GM18498 (cell line): Measurements from ENCODE around the gene UBE2F.
"Not testable (repeated sequence)": the region's sequence is repeated elsewhere in the genome, so short reads cannot be mapped to it uniquely, and the experiment has no call there.

Experiments used
- ATAC-seq: cut with Tn5 transposase; IDR thresholded peaks from one replicate; pipeline ENCODE4 v1.9.1; 2021; ENCODE audit warnings: mild to moderate bottlenecking, moderate library complexity; ENCODE audit not compliant: unreplicated experiment

The UBE2F gene

DNA sequence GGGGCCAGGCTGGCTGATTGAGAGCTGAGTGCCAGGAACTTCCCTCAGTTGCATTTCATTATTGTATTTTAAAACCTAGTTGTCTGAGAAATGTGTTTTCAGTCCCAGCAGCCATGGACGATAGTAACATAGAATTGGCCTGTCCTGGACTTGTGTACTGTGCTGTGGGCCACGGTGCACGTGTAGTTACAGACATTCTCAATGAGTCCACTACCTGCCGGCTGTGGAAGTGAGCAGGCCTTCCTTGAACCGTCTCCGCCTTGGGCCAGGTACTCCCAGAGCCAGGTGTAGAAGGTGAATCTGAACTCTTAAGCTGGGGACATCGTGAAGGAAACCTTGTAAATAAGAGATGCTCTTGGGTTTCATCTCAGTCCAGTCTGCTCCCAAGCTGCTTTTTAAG, 47.0 kb downstream of the UBE2F start:
- ATAC-seq, result no peak

- ATAC-seq, result no peak
These were observed 48.9 kb downstream of the UBE2F start for GRCh38 chr2:238015705-238016104.

DNA sequence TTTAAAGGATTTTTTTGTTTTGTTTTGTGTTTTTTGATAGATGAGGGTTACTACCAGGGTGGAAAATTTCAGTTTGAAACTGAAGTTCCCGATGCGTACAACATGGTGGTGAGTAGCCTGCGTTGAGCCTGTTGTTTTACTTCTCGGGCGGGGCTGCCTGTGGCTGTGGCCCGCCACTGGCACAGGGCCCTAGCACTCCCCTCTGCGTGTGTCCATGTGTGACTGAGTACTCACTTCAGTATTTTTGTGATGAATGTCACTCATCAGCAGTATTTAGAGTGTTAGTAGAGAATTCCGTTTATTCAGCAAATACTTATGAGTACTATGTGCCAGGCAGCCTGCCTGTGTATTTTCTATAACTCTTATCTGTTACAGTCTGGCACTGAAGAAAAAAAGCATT, 49.7 kb downstream of the UBE2F start:
- ATAC-seq, result no peak

GRCh38 chr2:238019962-238020361, 53.1 kb downstream of the UBE2F start:
- ATAC-seq, result no peak

DNA sequence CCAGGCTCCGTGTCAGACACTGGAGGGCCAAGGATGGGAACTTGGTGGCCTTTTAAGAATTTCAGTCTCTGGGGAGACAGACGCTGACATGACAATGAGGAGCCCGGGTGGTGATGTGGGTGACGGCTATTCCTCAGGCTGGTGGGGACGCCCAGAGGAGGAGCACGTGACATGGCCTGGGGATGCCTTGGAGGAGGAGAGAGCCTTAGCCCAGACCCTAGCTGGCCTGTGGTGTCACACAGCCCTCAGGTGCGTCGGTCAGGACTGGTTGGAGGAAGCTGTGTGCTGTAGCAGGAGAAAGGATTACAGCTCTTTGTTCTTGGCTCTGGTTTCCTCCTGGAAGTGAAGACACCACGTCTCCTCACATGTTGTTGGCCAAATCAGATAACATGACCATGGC, 54.0 kb downstream of the UBE2F start:
- no peak for ATAC-seq

GRCh38 chr2:238021327-238021726, 54.5 kb downstream of the UBE2F start:
- no peak for ATAC-seq

DNA sequence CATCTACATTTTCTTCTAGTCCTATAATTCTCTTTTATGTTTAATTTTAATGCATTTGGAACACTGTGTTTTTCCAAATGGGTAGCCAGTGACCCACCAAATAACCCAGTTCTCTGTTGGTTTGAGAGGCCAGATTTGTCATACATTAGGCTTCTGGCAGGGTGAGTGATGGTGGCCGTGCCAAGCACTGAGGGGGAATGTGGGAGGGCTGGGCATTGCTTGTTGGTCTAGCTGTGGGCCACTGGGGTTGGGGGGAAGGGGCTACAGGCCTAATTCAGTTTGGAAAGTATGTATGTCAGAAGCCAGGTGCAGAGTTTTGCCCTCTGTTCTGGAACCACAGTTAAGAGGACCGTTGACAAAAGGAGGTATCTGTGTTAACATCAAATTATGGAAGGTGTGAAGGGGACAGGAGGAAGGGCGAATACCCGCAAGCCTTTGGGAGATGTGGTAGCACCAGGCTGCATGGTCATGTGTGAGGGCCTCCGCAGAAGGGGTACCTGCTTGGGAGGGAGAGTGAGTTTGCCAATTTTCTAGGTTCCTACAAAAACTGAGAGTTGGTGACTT, 55.9 kb downstream of the UBE2F start:
- no peak for ATAC-seq

- no peak for ATAC-seq
These were observed 56.8 kb downstream of the UBE2F start for GRCh38 chr2:238023608-238024007.

DNA sequence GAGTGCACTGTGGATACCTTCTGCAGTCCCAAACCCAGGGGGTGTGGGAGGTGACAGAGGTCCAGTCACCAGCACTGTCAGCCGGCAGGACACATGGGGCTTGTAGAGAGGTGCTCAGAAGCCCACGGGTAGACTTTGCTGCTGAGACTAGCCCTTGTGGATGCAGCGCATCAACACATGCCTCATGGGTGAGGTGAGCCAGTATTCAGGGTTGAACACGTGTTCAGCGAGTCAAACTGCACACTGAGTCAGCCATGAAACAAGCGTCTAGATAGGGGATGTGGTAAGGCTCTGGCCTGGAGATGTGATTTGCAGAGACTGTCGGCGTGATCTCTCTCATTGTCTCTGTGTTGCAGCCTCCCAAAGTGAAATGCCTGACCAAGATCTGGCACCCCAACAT, 58.2 kb downstream of the UBE2F start:
- no peak for ATAC-seq

DNA sequence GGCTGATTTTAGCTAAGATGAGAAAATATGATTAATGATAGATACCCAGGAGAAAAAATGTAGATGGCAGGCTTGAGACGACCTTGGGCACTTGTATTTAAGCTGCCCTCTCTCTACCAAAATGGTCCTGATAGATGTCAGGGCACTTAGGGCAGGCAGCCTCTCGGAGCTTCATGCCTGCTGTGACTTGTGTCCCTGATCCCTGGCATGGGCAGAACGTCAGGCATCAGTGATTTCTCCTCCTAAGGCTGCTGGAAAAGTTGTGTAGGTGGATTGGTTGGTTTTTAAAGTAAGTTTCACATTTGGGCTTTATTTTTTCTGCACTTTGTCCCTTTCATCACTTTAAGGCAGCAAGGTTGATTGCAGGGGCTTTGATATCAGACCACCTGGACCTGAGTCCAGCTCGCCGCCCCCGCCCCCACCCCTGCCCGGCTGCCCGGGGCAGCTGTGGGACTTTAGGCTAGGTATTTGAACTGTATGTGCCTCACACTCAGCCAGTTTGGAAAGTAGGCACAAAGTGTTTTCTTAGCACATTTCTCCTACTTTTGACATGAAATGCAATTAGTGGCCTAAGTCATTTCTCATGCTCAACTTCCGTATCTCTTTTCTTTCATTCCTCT, 59.0 kb downstream of the UBE2F start:
- ATAC-seq, result no peak

- ATAC-seq, result no peak
These were observed 60.2 kb downstream of the UBE2F start for GRCh38 chr2:238027058-238027457.

GRCh38 chr2:238027591-238028415, 61.0 kb downstream of the UBE2F start:
- no peak for ATAC-seq

DNA sequence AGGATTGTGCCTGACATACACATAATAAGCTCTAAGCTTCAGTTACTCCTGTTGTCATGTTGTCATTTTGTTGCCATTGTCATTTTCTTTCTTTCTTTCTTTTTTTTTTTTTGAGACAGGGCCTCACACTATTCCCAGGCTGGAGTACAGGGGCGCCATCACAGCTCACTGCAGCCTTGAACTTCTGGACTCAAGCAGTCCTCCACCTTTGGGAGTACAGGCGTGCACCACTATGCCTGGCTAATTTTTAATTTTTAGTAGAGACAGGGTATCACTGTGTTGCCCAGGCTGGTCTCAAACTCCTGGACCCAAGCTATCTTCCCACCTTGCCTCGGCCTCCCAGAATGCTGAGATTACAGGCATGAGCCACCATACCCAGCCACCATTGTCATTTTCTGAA, 63.0 kb downstream of the UBE2F start:
- no peak for ATAC-seq

DNA sequence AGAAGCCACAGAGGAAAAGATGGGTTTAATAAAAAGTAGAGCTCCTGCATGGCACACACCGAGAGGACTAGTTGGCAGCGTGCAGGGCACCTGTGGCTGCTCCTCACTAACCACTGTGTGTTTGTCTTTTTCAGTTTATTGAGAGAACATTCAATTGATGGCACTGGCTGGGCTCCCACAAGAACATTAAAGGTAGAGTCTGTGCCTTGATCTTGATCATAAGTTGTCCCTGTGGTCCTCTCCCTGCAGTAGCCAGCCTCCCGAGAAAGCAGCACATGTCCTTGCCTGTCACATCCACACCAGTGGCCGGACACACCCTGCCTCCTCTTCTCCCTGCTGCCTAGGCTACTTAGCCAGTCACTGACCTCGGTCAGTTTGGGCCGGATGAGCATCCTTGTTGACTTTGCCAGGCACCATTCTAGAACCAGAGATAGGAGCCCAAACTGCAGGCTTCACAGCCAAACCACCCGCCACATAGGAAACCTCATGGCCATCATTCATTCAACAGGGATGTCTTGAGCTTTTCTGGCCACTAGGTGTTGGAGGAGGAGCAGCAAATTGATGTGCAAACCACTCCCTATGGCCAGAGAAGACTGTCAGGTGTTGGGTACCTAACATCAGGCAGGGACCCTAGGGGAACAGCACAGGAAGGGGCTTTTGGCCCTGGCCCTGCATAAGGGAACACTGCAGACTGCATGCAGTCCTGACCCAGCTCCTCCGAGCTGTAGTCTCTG, 63.8 kb downstream of the UBE2F start:
- ATAC-seq, result no peak

DNA sequence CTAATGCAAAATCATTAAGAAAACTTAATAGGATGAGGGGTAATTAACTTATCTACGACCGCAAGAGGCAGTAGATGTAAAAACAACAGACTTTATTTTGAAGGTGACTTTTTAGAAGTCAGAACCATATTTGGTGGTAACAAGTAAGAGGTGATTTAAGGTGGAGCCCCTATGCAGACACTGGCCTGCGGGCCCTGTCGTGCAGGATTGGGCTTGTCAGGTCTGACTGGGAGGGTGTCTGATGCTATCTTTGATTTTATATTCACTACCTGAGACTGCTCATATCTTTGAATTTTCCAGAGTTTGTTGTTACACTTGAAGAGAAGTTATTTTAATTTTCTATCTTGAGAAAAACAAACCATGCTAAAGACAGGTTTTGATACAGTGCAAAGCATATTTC, 64.9 kb downstream of the UBE2F start:
- no peak for ATAC-seq

DNA sequence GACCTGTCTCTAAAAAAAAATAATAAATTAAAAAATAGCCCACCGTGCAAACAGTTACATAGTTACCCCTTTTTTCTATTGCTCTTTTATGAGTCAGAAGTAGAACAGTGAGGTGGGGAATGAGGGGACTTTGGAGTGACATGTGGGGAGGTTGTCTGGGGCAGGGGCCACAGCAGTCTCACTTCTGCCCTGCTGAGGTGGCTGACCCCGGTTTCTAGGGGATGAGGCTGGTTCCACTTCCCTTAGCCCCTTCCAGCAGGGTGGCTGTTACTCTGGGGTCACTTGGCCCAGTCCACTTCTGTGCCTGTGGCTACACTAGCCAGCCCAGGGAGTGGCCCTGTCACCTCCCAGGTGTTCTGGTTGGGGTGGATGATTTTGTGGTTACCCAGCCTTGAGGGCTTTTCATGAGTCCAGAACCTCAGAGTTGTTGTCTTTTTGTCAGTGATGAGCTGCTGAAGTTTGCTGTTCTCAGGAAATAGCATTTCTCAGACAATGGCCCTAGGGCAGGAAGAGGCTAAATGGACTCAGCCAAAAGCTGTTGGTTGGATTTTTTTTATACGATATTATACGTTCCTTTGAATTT, 66.0 kb downstream of the UBE2F start:
- no peak for ATAC-seq

DNA sequence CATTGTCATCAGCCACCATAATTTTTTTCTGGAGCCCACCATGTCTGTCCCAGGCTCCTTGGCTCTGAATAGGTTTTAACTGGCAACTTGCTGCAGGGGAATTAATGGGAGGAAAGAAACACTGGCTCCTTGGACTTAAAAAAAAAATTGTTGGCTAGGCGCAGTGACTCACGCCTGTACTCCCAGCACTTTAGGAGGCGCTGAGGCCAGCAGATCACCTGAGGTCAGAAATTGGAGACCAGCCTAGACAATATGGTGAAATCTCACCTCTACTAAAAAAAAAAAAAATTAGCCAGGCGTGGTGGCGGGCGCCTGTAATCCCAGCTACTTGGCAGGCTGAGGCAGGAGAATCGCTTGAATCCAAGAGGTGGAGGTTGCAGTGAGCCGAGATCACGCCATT, 67.2 kb downstream of the UBE2F start:
- ATAC-seq, result not testable (repeated sequence)

- no peak for ATAC-seq
These were observed 71.4 kb downstream of the UBE2F start for GRCh38 chr2:238038203-238038602.

DNA sequence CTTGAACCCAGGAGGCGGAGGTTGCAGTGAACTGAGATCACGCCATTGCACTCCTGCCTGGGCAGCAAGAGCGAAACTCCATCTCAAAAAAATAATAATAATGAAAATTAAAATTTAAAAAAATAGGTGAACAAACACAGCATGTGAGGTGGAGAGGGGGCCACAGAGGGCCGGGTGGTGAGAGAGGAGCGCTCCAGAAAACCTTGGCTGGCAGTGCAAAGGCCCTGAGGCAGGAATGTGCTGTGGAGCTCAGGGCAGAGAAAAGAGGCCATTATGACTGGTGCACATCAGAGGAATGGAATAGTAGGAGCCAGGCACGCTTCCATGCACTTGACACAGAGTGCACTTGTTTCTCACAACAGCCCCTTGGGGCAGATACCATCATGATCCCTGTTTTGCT, 72.3 kb downstream of the UBE2F start:
- ATAC-seq, result no peak

- ATAC-seq, result no peak
These were observed 73.2 kb downstream of the UBE2F start for GRCh38 chr2:238039985-238040384.

DNA sequence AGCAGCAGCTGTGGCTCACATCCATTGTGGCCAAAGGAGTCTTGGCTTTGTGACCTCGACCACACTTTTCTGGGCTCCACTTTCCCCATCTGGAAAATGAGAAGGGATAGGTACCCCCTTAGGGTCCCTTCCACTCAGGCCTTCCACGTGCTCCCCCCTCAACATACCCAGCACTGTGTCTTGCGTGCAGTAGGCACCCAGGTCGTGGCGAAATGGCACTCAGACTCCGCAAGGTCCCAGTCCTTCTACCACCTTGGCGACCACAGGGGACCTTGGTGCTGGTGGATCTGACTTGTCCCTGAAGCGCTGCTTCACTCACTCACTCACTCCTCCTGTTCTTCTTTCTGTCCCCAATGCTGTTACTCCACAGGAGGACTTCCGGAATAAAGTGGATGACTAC, 74.1 kb downstream of the UBE2F start:
- ATAC-seq, result no peak
